HEK293 (cell line): ENCODE results near the gene TFG.
A peak's percentile ranks its signal among the peaks of the same experiment; 100 is the strongest.

Experiments
- CTCF ChIA-PET: fragments of 350-600 bp; formaldehyde crosslinking; extraction: SDS; loops from one replicate; lab custom pipeline; 2021; ENCODE audit warnings: antibody characterized with exemption; lab: Yijun Ruan, JAX
- POLR2A ChIA-PET: fragments of 300-600 bp; formaldehyde crosslinking; extraction: SDS; loops from one replicate; lab custom pipeline; 2020; ENCODE audit warnings: antibody characterized with exemption, inconsistent platforms; lab: Yijun Ruan, JAX
- H3K27ac ChIP-seq: fragments of 200-500 bp; sonication (Bioruptor generic); 2 replicates; pipeline ENCODE4 v1.5.1; 2014; ENCODE audit warnings: low read depth, low read length, control low read depth, inconsistent platforms; ENCODE audit errors: extremely low read depth
- H3K36me3 ChIP-seq, 2 experiments: fragments of 200-500 bp in 1 of 2; sonication (Bioruptor generic) in 1 of 2; 1 replicate in 1 of 2; 2 replicates in 1 of 2; pipeline ENCODE4 v1.5.1; 2014 to 2017; ENCODE audit warnings: inconsistent platforms in 2 of 2, low read length in 2 of 2; ENCODE audit not compliant: control insufficient read depth in 2 of 2, insufficient read depth in 1 of 2
- H3K4me1 ChIP-seq: fragments of 200-500 bp; sonication (Bioruptor generic); 2 replicates; pipeline ENCODE4 v1.5.1; 2014; ENCODE audit warnings: mild to moderate bottlenecking, low read length, inconsistent platforms; ENCODE audit not compliant: control insufficient read depth, insufficient read depth
- H3K4me3 ChIP-seq: 2 replicates; pipeline ENCODE4 v1.5.1; 2011; ENCODE audit warnings: low read depth, mild to moderate bottlenecking, control low read depth, low read length, moderate library complexity
- H3K9me3 ChIP-seq: fragments of 200-500 bp; sonication (Bioruptor generic); 2 replicates; pipeline ENCODE4 v1.5.1; 2014; ENCODE audit warnings: low read depth, low read length, inconsistent platforms; ENCODE audit not compliant: control insufficient read depth, insufficient read depth
- AEBP2 ChIP-seq: fragments of 450-650 bp; formaldehyde crosslinking; IDR thresholded peaks from 2 replicates; pipeline ENCODE4 v1.5.1; 2016; ENCODE audit warnings: missing biosample characterization, missing genetic modification characterization, borderline replicate concordance
- KLF9 ChIP-seq: fragments of 450-650 bp; formaldehyde crosslinking; IDR thresholded peaks from 2 replicates; pipeline ENCODE4 v1.5.1; 2016; ENCODE audit warnings: missing biosample characterization, missing genetic modification characterization, low read depth
- SP2 ChIP-seq: fragments of 450-650 bp; formaldehyde crosslinking; IDR thresholded peaks from 2 replicates; pipeline ENCODE4 v1.5.1; 2016; ENCODE audit warnings: missing biosample characterization, missing genetic modification characterization
- ZBTB48 ChIP-seq: fragments of 450-650 bp; formaldehyde crosslinking; IDR thresholded peaks from 2 replicates; pipeline ENCODE4 v1.5.1; 2016; ENCODE audit warnings: missing biosample characterization, missing genetic modification characterization
- ZNF146 ChIP-seq: fragments of 450-650 bp; formaldehyde crosslinking; IDR thresholded peaks from 2 replicates; pipeline ENCODE4 v1.5.1; 2016; ENCODE audit warnings: missing biosample characterization, missing genetic modification characterization
- ZNF266 ChIP-seq: fragments of 450-650 bp; formaldehyde crosslinking; IDR thresholded peaks from 2 replicates; pipeline ENCODE4 v1.5.1; 2016; ENCODE audit warnings: missing biosample characterization, missing genetic modification characterization, low read depth
- ZNF292 ChIP-seq: fragments of 450-650 bp; formaldehyde crosslinking; IDR thresholded peaks from 2 replicates; pipeline ENCODE4 v1.5.1; 2016; ENCODE audit warnings: low read depth, missing biosample characterization, missing genetic modification characterization, borderline replicate concordance
- ZNF404 ChIP-seq: fragments of 450-650 bp; formaldehyde crosslinking; IDR thresholded peaks from 2 replicates; pipeline ENCODE4 v1.5.1; 2017; ENCODE audit warnings: missing biosample characterization, missing genetic modification characterization
- ZNF510 ChIP-seq: fragments of 450-650 bp; formaldehyde crosslinking; IDR thresholded peaks from 2 replicates; pipeline ENCODE4 v1.5.1; 2018; ENCODE audit warnings: mild to moderate bottlenecking, missing genetic modification characterization, missing biosample characterization; ENCODE audit not compliant: insufficient replicate concordance
- ZNF629 ChIP-seq: fragments of 450-650 bp; formaldehyde crosslinking; IDR thresholded peaks from 2 replicates; pipeline ENCODE4 v1.5.1; 2017; ENCODE audit warnings: missing biosample characterization, missing genetic modification characterization
- ZNF654 ChIP-seq: fragments of 450-650 bp; formaldehyde crosslinking; IDR thresholded peaks from 2 replicates; pipeline ENCODE4 v1.5.1; 2016; ENCODE audit warnings: low read depth, missing biosample characterization, missing genetic modification characterization
- ZNF837 ChIP-seq: fragments of 450-650 bp; formaldehyde crosslinking; IDR thresholded peaks from 2 replicates; pipeline ENCODE4 v1.5.1; 2016; ENCODE audit warnings: missing biosample characterization, missing genetic modification characterization
- TF ChIP-seq, protein P1 (sequence below): fragments of 450-650 bp; formaldehyde crosslinking; IDR thresholded peaks from 2 replicates; pipeline ENCODE4 v1.5.1; 2016; ENCODE audit warnings: missing biosample characterization, missing genetic modification characterization
- TF ChIP-seq, protein P2 (sequence below): fragments of 450-650 bp; formaldehyde crosslinking; IDR thresholded peaks from 2 replicates; pipeline ENCODE4 v1.5.1; 2016; ENCODE audit warnings: missing biosample characterization, missing genetic modification characterization

Gene TFG

GRCh38 chr3:100761211-100761942 lies 52.1 kb downstream of the TFG start:
- H3K4me3 ChIP-seq, result no peak overlapping the region
- ChIA-PET CTCF (interaction anchor here (0.6 to 1.6 kb wide), 4 partner anchors 46 to 952 kb away, joined by 3 to 4 read pairs (median 3); no protein-coding TSS in a partner anchor), POLR2A (no interaction called here)
- no peaks in the 10 kb centered on the region for H3K9me3 ChIP-seq
- H3K27ac ChIP-seq, result no peak overlapping the region
- H3K4me1 ChIP-seq, result no peaks in the 10 kb centered on the region
- no peak for TF ChIP-seq ZNF654
- TF ChIP-seq, protein P1, sequence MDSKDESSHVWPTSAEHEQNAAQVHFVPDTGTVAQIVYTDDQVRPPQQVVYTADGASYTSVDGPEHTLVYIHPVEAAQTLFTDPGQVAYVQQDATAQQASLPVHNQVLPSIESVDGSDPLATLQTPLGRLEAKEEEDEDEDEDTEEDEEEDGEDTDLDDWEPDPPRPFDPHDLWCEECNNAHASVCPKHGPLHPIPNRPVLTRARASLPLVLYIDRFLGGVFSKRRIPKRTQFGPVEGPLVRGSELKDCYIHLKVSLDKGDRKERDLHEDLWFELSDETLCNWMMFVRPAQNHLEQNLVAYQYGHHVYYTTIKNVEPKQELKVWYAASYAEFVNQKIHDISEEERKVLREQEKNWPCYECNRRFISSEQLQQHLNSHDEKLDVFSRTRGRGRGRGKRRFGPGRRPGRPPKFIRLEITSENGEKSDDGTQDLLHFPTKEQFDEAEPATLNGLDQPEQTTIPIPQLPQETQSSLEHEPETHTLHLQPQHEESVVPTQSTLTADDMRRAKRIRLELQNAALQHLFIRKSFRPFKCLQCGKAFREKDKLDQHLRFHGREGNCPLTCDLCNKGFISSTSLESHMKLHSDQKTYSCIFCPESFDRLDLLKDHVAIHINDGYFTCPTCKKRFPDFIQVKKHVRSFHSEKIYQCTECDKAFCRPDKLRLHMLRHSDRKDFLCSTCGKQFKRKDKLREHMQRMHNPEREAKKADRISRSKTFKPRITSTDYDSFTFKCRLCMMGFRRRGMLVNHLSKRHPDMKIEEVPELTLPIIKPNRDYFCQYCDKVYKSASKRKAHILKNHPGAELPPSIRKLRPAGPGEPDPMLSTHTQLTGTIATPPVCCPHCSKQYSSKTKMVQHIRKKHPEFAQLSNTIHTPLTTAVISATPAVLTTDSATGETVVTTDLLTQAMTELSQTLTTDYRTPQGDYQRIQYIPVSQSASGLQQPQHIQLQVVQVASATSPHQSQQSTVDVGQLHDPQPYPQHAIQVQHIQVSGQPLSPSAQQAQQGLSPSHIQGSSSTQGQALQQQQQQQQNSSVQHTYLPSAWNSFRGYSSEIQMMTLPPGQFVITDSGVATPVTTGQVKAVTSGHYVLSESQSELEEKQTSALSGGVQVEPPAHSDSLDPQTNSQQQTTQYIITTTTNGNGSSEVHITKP (tag by site-specific recombination), result peak; percentile 59
- no peaks in the 10 kb centered on the region for H3K36me3 ChIP-seq

- Histone ChIP-seq H3K36me3 (no peaks in the 10 kb centered on the region), H3K27ac (no peak overlapping the region), H3K4me3 (no peak overlapping the region), H3K9me3 (no peaks in the 10 kb centered on the region), H3K4me1 (no peaks in the 10 kb centered on the region)
- CTCF ChIA-PET, result interaction anchor here (0.6 to 1.6 kb wide), 4 partner anchors 171 to 953 kb away, joined by 3 read pairs; no protein-coding TSS in a partner anchor
- POLR2A ChIA-PET, result no interaction called here
- TF ChIP-seq AEBP2 (tag by site-specific recombination) (no peak), ZNF629 (tag by site-specific recombination) (no peak), SP2 (tag by site-specific recombination) (no peak), KLF9 (tag by site-specific recombination) (no peak), ZNF404 (tag by site-specific recombination) (no peak), ZNF266 (tag by site-specific recombination) (no peak), ZNF292 (no peak), ZBTB48 (tag by site-specific recombination) (no peak), ZNF146 (no peak), ZNF510 (tag by site-specific recombination) (no peak), ZNF837 (tag by site-specific recombination) (no peak)
- TF ChIP-seq, protein P2, sequence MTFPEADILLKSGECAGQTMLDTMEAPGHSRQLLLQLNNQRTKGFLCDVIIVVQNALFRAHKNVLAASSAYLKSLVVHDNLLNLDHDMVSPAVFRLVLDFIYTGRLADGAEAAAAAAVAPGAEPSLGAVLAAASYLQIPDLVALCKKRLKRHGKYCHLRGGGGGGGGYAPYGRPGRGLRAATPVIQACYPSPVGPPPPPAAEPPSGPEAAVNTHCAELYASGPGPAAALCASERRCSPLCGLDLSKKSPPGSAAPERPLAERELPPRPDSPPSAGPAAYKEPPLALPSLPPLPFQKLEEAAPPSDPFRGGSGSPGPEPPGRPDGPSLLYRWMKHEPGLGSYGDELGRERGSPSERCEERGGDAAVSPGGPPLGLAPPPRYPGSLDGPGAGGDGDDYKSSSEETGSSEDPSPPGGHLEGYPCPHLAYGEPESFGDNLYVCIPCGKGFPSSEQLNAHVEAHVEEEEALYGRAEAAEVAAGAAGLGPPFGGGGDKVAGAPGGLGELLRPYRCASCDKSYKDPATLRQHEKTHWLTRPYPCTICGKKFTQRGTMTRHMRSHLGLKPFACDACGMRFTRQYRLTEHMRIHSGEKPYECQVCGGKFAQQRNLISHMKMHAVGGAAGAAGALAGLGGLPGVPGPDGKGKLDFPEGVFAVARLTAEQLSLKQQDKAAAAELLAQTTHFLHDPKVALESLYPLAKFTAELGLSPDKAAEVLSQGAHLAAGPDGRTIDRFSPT (tag by site-specific recombination), result no peak
Observed at GRCh38 chr3:100761951-100762350, 52.7 kb downstream of the TFG start.
